ENCODE measurements around the gene ACSS3. TPM values are rescaled to one million over a fixed set of nuclear protein-coding genes. Genes with fewer than 3 reads are reported as not detected.
"Not testable (repeated sequence)": the region's sequence is repeated elsewhere in the genome, so short reads cannot be mapped to it uniquely, and the experiment has no call there.

The ACSS3 gene
- polyA plus RNA-seq, 1 of the 3 experiments (the other 2 are of a cell fraction), result 0.02 TPM

DNA sequence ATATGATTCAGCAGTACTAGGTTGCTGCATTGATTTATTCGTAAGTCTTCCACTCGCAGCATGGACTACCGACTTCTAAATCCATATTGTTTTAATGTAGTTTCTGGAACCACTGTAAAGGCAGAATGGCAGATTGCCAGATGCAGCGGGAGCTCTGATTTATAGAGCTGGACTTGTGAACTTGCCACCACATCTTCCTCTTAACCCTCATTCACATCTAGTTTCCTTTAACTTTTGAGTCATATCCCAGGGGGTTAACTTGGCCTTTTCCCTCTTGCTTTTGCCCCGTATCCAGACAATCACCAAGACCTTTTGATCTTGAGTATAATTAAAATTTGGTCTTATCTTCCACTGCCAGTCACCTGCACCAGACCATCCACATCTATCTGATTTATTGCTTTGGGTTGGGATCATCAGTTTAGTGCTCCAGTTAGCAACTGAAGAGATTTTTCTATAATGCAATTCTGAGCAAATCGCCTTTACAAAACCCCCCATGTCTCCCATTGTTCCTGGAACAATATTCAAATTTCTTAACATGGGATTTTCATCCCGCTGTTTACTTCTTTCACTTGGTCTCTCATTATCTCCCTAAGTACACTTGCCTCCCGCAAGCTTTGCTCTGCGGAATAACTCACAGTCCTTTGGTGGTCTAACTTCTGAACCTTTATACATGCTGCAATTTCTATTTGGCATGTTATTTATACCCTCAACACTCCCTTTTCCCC is 130.5 kb downstream of the ACSS3 start:
- CTCF ChIA-PET, result no interaction called here
- Histone ChIP-seq H3K27me3 (ENCODE audit: insufficient read depth) (no peaks in the 10 kb centered on the region), H3K4me1 (ENCODE audit: control insufficient read depth in 1 of 2, insufficient read depth in 2 of 2, low read depth in 1 of 2, low read length in 1 of 2) (peaks cover 0 to 13% of the 10 kb centered on the region in 2 experiments; a peak in 3 of 4 replicates), H3K9me2 (no peaks in the 10 kb centered on the region), H3K79me2 (ENCODE audit: insufficient read depth) (no peaks in the 10 kb centered on the region), H3K4me3 (ENCODE audit: low read depth in 2 of 2, low read length in 1 of 2) (no peak overlapping the region), H3K9me3 (no peaks in the 10 kb centered on the region), H3K4me2 (no peak overlapping the region; the same call in 1 of the 2 replicates), H4K20me1 (ENCODE audit: insufficient read depth) (no peaks in the 10 kb centered on the region), H3K36me3 (replicated peaks in 1 of 2; ENCODE audit: control insufficient read depth in 1 of 2, insufficient read depth in 2 of 2, low read length in 1 of 2) (no peaks in the 10 kb centered on the region), H3F3A (replicated peaks; ENCODE audit: insufficient read depth) (no peaks in the 10 kb centered on the region), H3K27ac (ENCODE audit: low read depth in 2 of 2, low read length in 1 of 2) (no peak overlapping the region), H2AFZ (ENCODE audit: low read depth) (no peak overlapping the region), H3K9ac (no peak overlapping the region)
- POLR2A ChIA-PET, result no interaction called here
- TF ChIP-seq RCOR1 (IDR thresholded peaks at IDR 0.05; ENCODE audit: low read length) (no peak), GABPA (IDR thresholded peaks at IDR 0.05; ENCODE audit: low read depth) (no peak), ELF1 (IDR thresholded peaks at IDR 0.05) (no peak), EZH2phosphoT487 (IDR thresholded peaks at IDR 0.05; ENCODE audit: borderline replicate concordance, low read depth) (no peak)
- 27% methylated on average over 9 of the region's 9 CpGs for WGBS (ENCODE audit: low lambda C conversion rate)
- DNase-seq, result no peak

DNA sequence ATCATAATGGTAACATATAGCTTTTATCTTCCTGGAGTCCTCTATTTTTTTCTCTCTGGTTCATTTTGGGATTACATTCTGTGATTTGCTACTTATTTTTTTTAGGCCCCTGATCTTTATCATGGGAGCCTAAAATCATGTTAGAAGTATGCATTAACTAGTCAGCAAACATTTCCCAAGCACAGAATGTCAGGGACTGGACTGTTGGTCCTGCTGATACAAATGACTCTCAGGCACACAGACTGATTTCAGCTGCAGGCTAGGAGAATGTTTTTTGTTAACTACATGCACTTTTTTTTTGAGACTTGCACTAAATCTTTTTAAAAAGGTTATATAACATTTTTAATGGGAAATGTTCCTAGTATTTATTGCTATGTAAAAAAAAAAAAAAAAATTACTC is 131.1 kb downstream of the ACSS3 start:
- H3K4me1 ChIP-seq (ENCODE audit: control insufficient read depth in 1 of 2, insufficient read depth in 2 of 2, low read depth in 1 of 2, low read length in 1 of 2), result peaks cover 0 to 13% of the 10 kb centered on the region in 2 experiments; a peak in 3 of 4 replicates
- CTCF ChIA-PET, result interaction anchor here (1.2 kb wide), 1 partner anchor 10 kb away, joined by 4 read pairs; no protein-coding TSS in a partner anchor
- H3K27ac ChIP-seq (ENCODE audit: low read depth in 2 of 2, low read length in 1 of 2), result no peak overlapping the region
- no peaks in the 10 kb centered on the region for H3K9me3 ChIP-seq
- no peak for TF ChIP-seq RAD21 (IDR thresholded peaks at IDR 0.05; ENCODE audit: low read length)
- no peak for TF ChIP-seq FOXJ3 (CRISPR knock-in tag; IDR thresholded peaks at IDR 0.05)
- no peak for TF ChIP-seq NFIC (IDR thresholded peaks at IDR 0.05; ENCODE audit: borderline replicate concordance)
- no peak overlapping the region for H3K9ac ChIP-seq
- no peaks in the 10 kb centered on the region for H3K9me2 ChIP-seq
- no peaks in the 10 kb centered on the region for H3K27me3 ChIP-seq (ENCODE audit: insufficient read depth)
- no peaks in the 10 kb centered on the region for H3K36me3 ChIP-seq (replicated peaks in 1 of 2; ENCODE audit: control insufficient read depth in 1 of 2, insufficient read depth in 2 of 2, low read length in 1 of 2)
- H3F3A ChIP-seq (replicated peaks; ENCODE audit: insufficient read depth), result no peaks in the 10 kb centered on the region
- no peaks in the 10 kb centered on the region for H4K20me1 ChIP-seq (ENCODE audit: insufficient read depth)
- H2AFZ ChIP-seq (ENCODE audit: low read depth), result no peak overlapping the region
- POLR2A ChIA-PET, result no interaction called here
- no peak overlapping the region; the same call in 1 of the 2 replicates for H3K4me2 ChIP-seq
- H3K4me3 ChIP-seq (ENCODE audit: low read depth in 2 of 2, low read length in 1 of 2), result no peak overlapping the region
- H3K79me2 ChIP-seq (ENCODE audit: insufficient read depth), result no peaks in the 10 kb centered on the region
- DNase-seq, result no peak

DNA sequence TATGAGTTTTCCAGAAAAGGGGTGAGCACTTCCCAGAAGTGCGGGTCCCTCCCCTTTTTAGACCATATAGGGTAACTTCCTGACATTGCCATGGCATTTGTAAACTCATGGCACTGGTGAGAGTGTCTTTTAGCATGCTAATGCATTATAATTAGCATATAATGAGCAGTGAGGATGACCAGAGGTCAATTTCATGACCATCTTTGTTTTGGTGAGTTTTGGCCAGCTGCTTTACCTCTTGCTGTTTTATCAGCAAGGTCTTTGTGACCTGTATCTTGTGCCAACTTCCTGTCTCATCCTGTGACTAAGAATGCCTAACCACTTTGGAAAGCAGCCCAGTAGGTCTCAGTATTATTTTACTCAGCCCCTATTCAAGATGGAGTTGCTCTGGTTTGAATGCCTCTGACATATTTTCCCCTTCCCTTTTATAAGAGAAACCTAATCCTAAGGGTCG is 131.9 kb downstream of the ACSS3 start:
- H3K9ac ChIP-seq; DNase-seq; H3K27me3 ChIP-seq (ENCODE audit: insufficient read depth); H3K4me2 ChIP-seq; H2AFZ ChIP-seq (ENCODE audit: low read depth); H3F3A ChIP-seq (replicated peaks; ENCODE audit: insufficient read depth); H3K79me2 ChIP-seq (ENCODE audit: insufficient read depth); H3K27ac ChIP-seq (ENCODE audit: low read depth in 2 of 2, low read length in 1 of 2); H4K20me1 ChIP-seq (ENCODE audit: insufficient read depth); H3K4me3 ChIP-seq (ENCODE audit: low read depth in 2 of 2, low read length in 1 of 2); H3K9me2 ChIP-seq; H3K9me3 ChIP-seq; POLR2A ChIA-PET; H3K36me3 ChIP-seq (replicated peaks in 1 of 2; ENCODE audit: control insufficient read depth in 1 of 2, insufficient read depth in 2 of 2, low read length in 1 of 2): not testable (repeated sequence)
- TF ChIP-seq TCF12 (IDR thresholded peaks at IDR 0.05) (peak; percentile 47; the same call in 1 of the 2 replicates), NFIC (IDR thresholded peaks at IDR 0.05; ENCODE audit: borderline replicate concordance) (peak; percentile 86), RXRA (IDR thresholded peaks at IDR 0.05; ENCODE audit: borderline replicate concordance, low read depth) (peak; percentile 43; the same call in 1 of the 2 replicates)
- CTCF ChIA-PET, result interaction anchor here (1.1 to 1.2 kb wide), 2 partner anchors 10 to 48 kb away, joined by 3 to 4 read pairs; no protein-coding TSS in a partner anchor
- peaks cover 0 to 13% of the 10 kb centered on the region in 2 experiments; a peak in 3 of 4 replicates for H3K4me1 ChIP-seq (ENCODE audit: control insufficient read depth in 1 of 2, insufficient read depth in 2 of 2, low read depth in 1 of 2, low read length in 1 of 2)
- WGBS (ENCODE audit: low lambda C conversion rate), result 18% methylated on average over 2 of the region's 2 CpGs
